HEK293T (cell line): Measurements from ENCODE around the gene NPHS1.

Source experiments
- ARNT ChIP-seq: fragments of 450-650 bp; IDR thresholded peaks from 2 replicates; pipeline ENCODE4 v1.6.1; 2017; ENCODE audit warnings: mild to moderate bottlenecking
- BHLHE40 ChIP-seq: fragments of 450-650 bp; IDR thresholded peaks from 2 replicates; pipeline ENCODE4 v1.6.1; 2016; ENCODE audit warnings: mild to moderate bottlenecking, moderate library complexity, borderline replicate concordance
- FOXK2 ChIP-seq: fragments of 450-650 bp; IDR thresholded peaks from 2 replicates; pipeline ENCODE4 v1.6.1; 2016; ENCODE audit warnings: mild to moderate bottlenecking
- FOXM1 ChIP-seq: fragments of 450-650 bp; IDR thresholded peaks from 2 replicates; pipeline ENCODE4 v1.6.1; 2017; ENCODE audit warnings: mild to moderate bottlenecking, borderline replicate concordance
- HDGF ChIP-seq: fragments of 450-650 bp; IDR thresholded peaks from 2 replicates; pipeline ENCODE4 v1.6.1; 2017; ENCODE audit warnings: antibody characterized with exemption, borderline replicate concordance
- LEF1 ChIP-seq: fragments of 450-650 bp; IDR thresholded peaks from 2 replicates; pipeline ENCODE4 v1.6.1; 2017; ENCODE audit warnings: mild to moderate bottlenecking, borderline replicate concordance
- NFRKB ChIP-seq: fragments of 450-650 bp; IDR thresholded peaks from 2 replicates; pipeline ENCODE4 v1.6.1; 2016; ENCODE audit warnings: mild to moderate bottlenecking, moderate library complexity
- SP1 ChIP-seq: fragments of 450-650 bp; IDR thresholded peaks from 2 replicates; pipeline ENCODE4 v1.6.1; 2017
- SUZ12 ChIP-seq: fragments of 450-650 bp; IDR thresholded peaks from 2 replicates; pipeline ENCODE4 v1.6.1; 2016; ENCODE audit warnings: mild to moderate bottlenecking
- TARDBP ChIP-seq: fragments of 450-650 bp; IDR thresholded peaks from 2 replicates; pipeline ENCODE4 v1.6.1; 2016
- TF ChIP-seq, protein P1 (sequence below): fragments of 450-650 bp; IDR thresholded peaks from 2 replicates; pipeline ENCODE4 v1.6.1; 2016

DNA sequence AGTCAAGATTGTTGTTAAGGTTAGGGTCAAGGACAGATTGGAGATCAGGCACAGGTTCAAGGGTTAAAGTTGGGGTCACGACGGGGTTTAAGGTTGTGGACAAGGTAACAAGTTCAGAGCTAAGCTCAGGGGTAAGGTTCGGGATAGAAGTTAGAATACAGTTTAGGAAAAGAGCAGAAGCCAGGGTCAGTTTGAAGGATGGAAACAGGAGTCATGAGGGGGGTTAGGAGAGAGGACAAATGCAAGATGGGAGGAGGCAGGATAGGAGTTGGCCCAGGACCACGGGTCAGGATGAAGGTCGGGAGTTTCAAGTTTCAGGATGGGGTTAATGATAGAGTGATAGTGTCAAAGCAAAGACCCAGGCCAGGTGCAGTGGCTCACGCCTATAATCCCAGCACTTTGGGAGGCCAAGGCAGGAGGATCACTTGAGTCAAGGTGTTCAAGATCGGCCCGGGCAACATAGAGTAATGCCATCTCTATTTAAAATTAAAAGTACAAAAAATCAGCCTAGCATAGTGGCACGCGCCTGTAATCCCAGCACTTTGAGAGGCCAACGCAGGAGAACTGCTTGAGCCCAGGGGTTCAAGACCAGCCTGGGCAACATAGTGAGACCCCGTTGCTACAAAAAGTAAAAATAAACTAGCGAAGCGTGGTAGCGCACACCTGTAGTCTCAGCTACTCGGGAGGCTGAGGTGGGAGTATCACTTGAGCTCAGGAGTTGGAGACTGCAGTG, 7.7 kb downstream of the NPHS1 start:
- TF ChIP-seq FOXK2 (no peak), TARDBP (no peak), BHLHE40 (no peak), ARNT (no peak), LEF1 (no peak), FOXM1 (no peak), HDGF (no peak), NFRKB (no peak), SUZ12 (no peak), SP1 (no peak)
- TF ChIP-seq, protein P1, sequence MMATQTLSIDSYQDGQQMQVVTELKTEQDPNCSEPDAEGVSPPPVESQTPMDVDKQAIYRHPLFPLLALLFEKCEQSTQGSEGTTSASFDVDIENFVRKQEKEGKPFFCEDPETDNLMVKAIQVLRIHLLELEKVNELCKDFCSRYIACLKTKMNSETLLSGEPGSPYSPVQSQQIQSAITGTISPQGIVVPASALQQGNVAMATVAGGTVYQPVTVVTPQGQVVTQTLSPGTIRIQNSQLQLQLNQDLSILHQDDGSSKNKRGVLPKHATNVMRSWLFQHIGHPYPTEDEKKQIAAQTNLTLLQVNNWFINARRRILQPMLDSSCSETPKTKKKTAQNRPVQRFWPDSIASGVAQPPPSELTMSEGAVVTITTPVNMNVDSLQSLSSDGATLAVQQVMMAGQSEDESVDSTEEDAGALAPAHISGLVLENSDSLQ, result no peak
